Stomach (tissue), 4 donors: Measurements from ENCODE around the gene AGAP1.

ENCODE experiments used
- CTCF ChIP-seq, 7 experiments: fragments of 450-650 bp in 4 of 7; fragments of 200-600 bp in 3 of 7; sonication (generic) in 3 of 7; IDR thresholded peaks; one replicate each; pipeline ENCODE4 v1.5.1; 2016 to 2019; ENCODE audit warnings: antibody characterized with exemption in 7 of 7, control low read depth in 2 of 7, mild to moderate bottlenecking in 1 of 7
- EP300 ChIP-seq: sonication (generic); formaldehyde crosslinking; IDR thresholded peaks from one replicate; pipeline ENCODE4 v1.6.1; 2017; ENCODE audit warnings: antibody characterized with exemption
- POLR2A ChIP-seq, 4 donors: fragments of 450-650 bp; IDR thresholded peaks; one replicate each; pipeline ENCODE4 v1.6.1; 2016; ENCODE audit warnings: antibody characterized with exemption in 4 of 4, control low read depth in 2 of 4, mild to moderate bottlenecking in 1 of 4, moderate library complexity in 1 of 4
- POLR2AphosphoS5 ChIP-seq, 3 donors: sonication (generic); formaldehyde crosslinking; IDR thresholded peaks; one replicate each; pipeline ENCODE4 v1.6.1; 2016; ENCODE audit warnings: antibody characterized with exemption in 3 of 3

GRCh38 chr2:235802542-235802941, 308.7 kb downstream of the AGAP1 start:
- TF ChIP-seq POLR2AphosphoS5 (IDR thresholded peaks at IDR 0.05): no peak
- TF ChIP-seq CTCF (IDR thresholded peaks at IDR 0.05): no peak
- no peak for TF ChIP-seq POLR2A (IDR thresholded peaks at IDR 0.05)
- no peak for TF ChIP-seq EP300
